CD14-positive monocyte (primary cell): ENCODE measurements around the gene VARS1. TPM values are rescaled to one million over a fixed set of nuclear protein-coding genes. Genes with fewer than 3 reads are reported as not detected.
A peak's percentile ranks its signal among the peaks of the same experiment; 100 is the strongest.
"Not testable (repeated sequence)": the region's sequence is repeated elsewhere in the genome, so short reads cannot be mapped to it uniquely, and the experiment has no call there.

Experiments used
- DNase-seq, 3 donors: peaks; one replicate each; pipeline ENCODE4 v3.0.0-alpha.2; 2011 to 2022
- H2AFZ ChIP-seq: 2 replicates; pipeline ENCODE4 v1.6.0; 2012; ENCODE audit warnings: mild to moderate bottlenecking, low read depth, low read length, inconsistent platforms; ENCODE audit not compliant: insufficient read depth, poor library complexity, severe bottlenecking
- H3K27ac ChIP-seq, 2 donors: 1 replicate in 1 of 2; 2 replicates in 1 of 2; pipeline ENCODE4 v1.5.1; 2012 to 2013; ENCODE audit warnings: low read length in 2 of 2, control low read depth in 1 of 2, inconsistent platforms in 1 of 2, low read depth in 1 of 2, mild to moderate bottlenecking in 1 of 2
- H3K27me3 ChIP-seq, 2 donors: one replicate each; pipeline versions ENCODE4 v1.6.0 to v1.6.1; 2011 to 2013; ENCODE audit warnings: low read length in 2 of 2; ENCODE audit not compliant: control insufficient read depth in 2 of 2, insufficient read depth in 2 of 2
- H3K36me3 ChIP-seq, 2 donors: replicated peaks in 1 of 2; 1 replicate in 1 of 2; 2 replicates in 1 of 2; pipeline versions ENCODE4 v1.5.1 to v1.6.1; 2012 to 2013; ENCODE audit warnings: low read length in 2 of 2, control low read depth in 1 of 2, inconsistent platforms in 1 of 2, mild to moderate bottlenecking in 1 of 2; ENCODE audit not compliant: insufficient read depth in 2 of 2, control insufficient read depth in 1 of 2
- H3K4me1 ChIP-seq, 2 donors: 1 replicate in 1 of 2; 2 replicates in 1 of 2; pipeline versions ENCODE4 v1.5.1 to v1.6.1; 2012 to 2013; ENCODE audit warnings: low read length in 2 of 2, control low read depth in 1 of 2, inconsistent platforms in 1 of 2, mild to moderate bottlenecking in 1 of 2, moderate library complexity in 1 of 2; ENCODE audit not compliant: insufficient read depth in 2 of 2, control insufficient read depth in 1 of 2
- H3K4me2 ChIP-seq: replicated peaks from 2 replicates; pipeline ENCODE3; 2012; ENCODE audit warnings: low read length, moderate library complexity, mild to moderate bottlenecking; ENCODE audit not compliant: poor library complexity, severe bottlenecking; ENCODE audit errors: extremely low read depth
- H3K4me3 ChIP-seq, 3 experiments: fragments of 200-600 bp in 1 of 3; sonication (generic) in 1 of 3; replicated peaks in 1 of 3; 1 replicate in 2 of 3; 2 replicates in 1 of 3; pipeline ENCODE4 v1.5.1; 2011 to 2013; ENCODE audit warnings: low read length in 3 of 3, mild to moderate bottlenecking in 3 of 3, control low read depth in 2 of 3, low read depth in 2 of 3, inconsistent platforms in 1 of 3, moderate library complexity in 1 of 3
- H3K79me2 ChIP-seq: 2 replicates; pipeline ENCODE4 v1.6.0; 2012; ENCODE audit warnings: mild to moderate bottlenecking, control low read depth, inconsistent platforms, low read length, moderate library complexity; ENCODE audit not compliant: insufficient read depth
- H3K9ac ChIP-seq: 2 replicates; pipeline ENCODE4 v1.6.0; 2017; ENCODE audit warnings: low read length, mild to moderate bottlenecking; ENCODE audit not compliant: insufficient read depth, poor library complexity, severe bottlenecking
- H3K9me3 ChIP-seq, 2 donors: replicated peaks in 1 of 2; 1 replicate in 1 of 2; 2 replicates in 1 of 2; pipeline versions ENCODE4 v1.5.1 to v1.6.1; 2012 to 2013; ENCODE audit warnings: low read length in 2 of 2, control low read depth in 1 of 2; ENCODE audit not compliant: control insufficient read depth in 1 of 2, insufficient read depth in 1 of 2
- H4K20me1 ChIP-seq: 2 replicates; pipeline ENCODE4 v1.6.0; 2012; ENCODE audit warnings: mild to moderate bottlenecking, low read length, control low read depth, moderate library complexity; ENCODE audit not compliant: insufficient read depth
- H3K27ac Mint-ChIP-seq, 7 donors: one replicate each; pipeline ENCODE4 v1.8.0; 2020; ENCODE audit warnings: mild to moderate bottlenecking in 7 of 7, mixed read lengths in 7 of 7, moderate library complexity in 6 of 7, inconsistent platforms in 2 of 7
- H3K27me3 Mint-ChIP-seq, 3 donors: one replicate each; pipeline ENCODE4 v1.8.0; 2021 to 2022; ENCODE audit warnings: low read depth in 3 of 3, mild to moderate bottlenecking in 3 of 3, mixed read lengths in 3 of 3, moderate library complexity in 3 of 3, inconsistent platforms in 1 of 3
- H3K36me3 Mint-ChIP-seq, 2 donors: one replicate each; pipeline ENCODE4 v1.8.0; 2020; ENCODE audit warnings: mixed read lengths in 2 of 2, inconsistent platforms in 1 of 2, mild to moderate bottlenecking in 1 of 2
- H3K4me1 Mint-ChIP-seq: one replicate; pipeline ENCODE4 v1.8.0; 2020; ENCODE audit warnings: mild to moderate bottlenecking, mixed read lengths
- H3K4me3 Mint-ChIP-seq, 2 donors: one replicate each; pipeline ENCODE4 v1.8.0; 2020; ENCODE audit warnings: mild to moderate bottlenecking in 2 of 2, mixed read lengths in 2 of 2, moderate library complexity in 1 of 2
- H3K9me3 Mint-ChIP-seq, 7 donors: one replicate each; pipeline ENCODE4 v1.8.0; 2020 to 2022; ENCODE audit warnings: mixed read lengths in 7 of 7, mild to moderate bottlenecking in 6 of 7, moderate library complexity in 6 of 7, inconsistent platforms in 2 of 7
- CTCF ChIP-seq: fragments of 200-600 bp; IDR thresholded peaks from one replicate; pipeline ENCODE4 v1.8.0; 2022; ENCODE audit warnings: antibody characterized with exemption, mild to moderate bottlenecking
- WGBS: methylation state at CpG from one replicate; pipeline ENCODE4 v1.1.5; 2013; ENCODE audit warnings: missing lambda C conversion rate; ENCODE audit not compliant: insufficient coverage; 5-methylcytosine and 5-hydroxymethylcytosine counted together
- intact Hi-C, 2 donors: fragments of 100-400 bp; cut with micrococcal nuclease; formaldehyde crosslinking; loops; one replicate each; pipeline versions ENCODE4 v1.15.0 to v1.15.1; 2023
- polyA plus RNA-seq, 3 donors: library from polyadenylated mRNA; depleted of rRNA in 1 of 3; unstranded in 2 of 3; stranded (reverse) in 1 of 3; fragments of 300-500 nt in 2 of 3; fragments of >200 nt in 1 of 3; fragmentation: Illumina TruSeq in 2 of 3; gene quantifications; 1 replicate in 2 of 3; 2 replicates in 1 of 3; pipeline ENCODE4 v1.2.3, GENCODE V29; 2012 to 2021

Gene VARS1
- polyA plus RNA-seq, 3 donors = 22.2 to 28.9 (median 27.3) TPM

DNA sequence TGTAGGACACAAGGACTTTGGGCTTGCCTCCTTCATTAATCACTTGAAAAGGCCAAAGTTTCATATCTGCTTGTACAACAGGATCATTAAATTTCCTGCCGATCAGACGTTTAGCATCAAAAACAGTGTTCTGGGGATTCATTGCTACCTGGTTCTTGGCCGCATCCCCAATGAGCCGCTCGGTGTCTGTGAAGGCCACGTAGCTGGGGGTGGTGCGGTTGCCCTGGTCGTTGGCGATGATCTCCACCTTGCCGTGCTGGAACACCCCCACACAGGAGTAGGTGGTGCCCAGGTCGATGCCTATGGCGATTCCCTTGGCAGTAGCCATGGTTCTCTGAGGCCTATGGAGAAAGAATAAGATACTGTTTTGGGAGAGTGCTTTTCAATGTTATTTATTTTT is 16.1 kb upstream of the VARS1 start:
- H4K20me1 ChIP-seq = no peaks in the 10 kb centered on the region
- H3K36me3 ChIP-seq = peaks cover 11 to 23% of the 10 kb centered on the region in 2 donors
- peaks cover 0 to 2% (median 0%) of the 10 kb centered on the region in 3 donors for H3K27me3 Mint-ChIP-seq
- no peak overlapping the region for H2AFZ ChIP-seq
- peaks cover 20 to 37% of the 10 kb centered on the region in 2 donors for H3K36me3 Mint-ChIP-seq
- H3K27me3 ChIP-seq = no peaks in the 10 kb centered on the region
- peaks cover 22 to 28% of the 10 kb centered on the region in 2 donors for H3K4me1 ChIP-seq
- peaks cover 23% of the 10 kb centered on the region for H3K4me1 Mint-ChIP-seq
- H3K27ac ChIP-seq = no peak overlapping the region
- DNase-seq = no peak
- no peak overlapping the region for H3K4me3 ChIP-seq
- H3K4me3 Mint-ChIP-seq = no peak overlapping the region
- intact Hi-C loops = no loop called here
- no peak overlapping the region for H3K4me2 ChIP-seq
- H3K27ac Mint-ChIP-seq = peak overlapping the region in 1 of 7 donors; percentile 68
- H3K9me3 ChIP-seq = no peaks in the 10 kb centered on the region
- no peaks in the 10 kb centered on the region for H3K9me3 Mint-ChIP-seq
- H3K79me2 ChIP-seq = peaks cover 22% of the 10 kb centered on the region
- 99% methylated on average over 10 of the region's 12 CpGs for WGBS
- no peak overlapping the region for H3K9ac ChIP-seq
- no peak for TF ChIP-seq CTCF

GRCh38 chr6:31808599-31808998 is 13.0 kb upstream of the VARS1 start:
- H3K27me3 ChIP-seq, H3K9ac ChIP-seq, H3K27ac ChIP-seq, H3K9me3 Mint-ChIP-seq, H3K27me3 Mint-ChIP-seq, H4K20me1 ChIP-seq, DNase-seq, H2AFZ ChIP-seq, H3K4me2 ChIP-seq, H3K4me3 Mint-ChIP-seq, H3K27ac Mint-ChIP-seq, intact Hi-C loops, H3K4me3 ChIP-seq, H3K9me3 ChIP-seq: not testable (repeated sequence)
- Mint-ChIP-seq H3K4me1 (peaks cover 24% of the 10 kb centered on the region), H3K36me3 (peaks cover 20 to 37% of the 10 kb centered on the region in 2 donors)
- H3K4me1 ChIP-seq = peaks cover 25 to 30% of the 10 kb centered on the region in 2 donors
- WGBS = 100% methylated on average over 2 of the region's 10 CpGs
- peaks cover 11 to 23% of the 10 kb centered on the region in 2 donors for H3K36me3 ChIP-seq
- peaks cover 32% of the 10 kb centered on the region for H3K79me2 ChIP-seq
